Non-pigmented ciliary epithelial cell (primary cell): Measurements from ENCODE around the gene SETD2.
"Not testable (repeated sequence)": the region's sequence is repeated elsewhere in the genome, so short reads cannot be mapped to it uniquely, and the experiment has no call there.

Experiments used
- DNase-seq: peaks from one replicate; pipeline ENCODE4 v3.0.0-alpha.2; 2010; ENCODE audit warnings: low read depth

Gene SETD2, protein sequence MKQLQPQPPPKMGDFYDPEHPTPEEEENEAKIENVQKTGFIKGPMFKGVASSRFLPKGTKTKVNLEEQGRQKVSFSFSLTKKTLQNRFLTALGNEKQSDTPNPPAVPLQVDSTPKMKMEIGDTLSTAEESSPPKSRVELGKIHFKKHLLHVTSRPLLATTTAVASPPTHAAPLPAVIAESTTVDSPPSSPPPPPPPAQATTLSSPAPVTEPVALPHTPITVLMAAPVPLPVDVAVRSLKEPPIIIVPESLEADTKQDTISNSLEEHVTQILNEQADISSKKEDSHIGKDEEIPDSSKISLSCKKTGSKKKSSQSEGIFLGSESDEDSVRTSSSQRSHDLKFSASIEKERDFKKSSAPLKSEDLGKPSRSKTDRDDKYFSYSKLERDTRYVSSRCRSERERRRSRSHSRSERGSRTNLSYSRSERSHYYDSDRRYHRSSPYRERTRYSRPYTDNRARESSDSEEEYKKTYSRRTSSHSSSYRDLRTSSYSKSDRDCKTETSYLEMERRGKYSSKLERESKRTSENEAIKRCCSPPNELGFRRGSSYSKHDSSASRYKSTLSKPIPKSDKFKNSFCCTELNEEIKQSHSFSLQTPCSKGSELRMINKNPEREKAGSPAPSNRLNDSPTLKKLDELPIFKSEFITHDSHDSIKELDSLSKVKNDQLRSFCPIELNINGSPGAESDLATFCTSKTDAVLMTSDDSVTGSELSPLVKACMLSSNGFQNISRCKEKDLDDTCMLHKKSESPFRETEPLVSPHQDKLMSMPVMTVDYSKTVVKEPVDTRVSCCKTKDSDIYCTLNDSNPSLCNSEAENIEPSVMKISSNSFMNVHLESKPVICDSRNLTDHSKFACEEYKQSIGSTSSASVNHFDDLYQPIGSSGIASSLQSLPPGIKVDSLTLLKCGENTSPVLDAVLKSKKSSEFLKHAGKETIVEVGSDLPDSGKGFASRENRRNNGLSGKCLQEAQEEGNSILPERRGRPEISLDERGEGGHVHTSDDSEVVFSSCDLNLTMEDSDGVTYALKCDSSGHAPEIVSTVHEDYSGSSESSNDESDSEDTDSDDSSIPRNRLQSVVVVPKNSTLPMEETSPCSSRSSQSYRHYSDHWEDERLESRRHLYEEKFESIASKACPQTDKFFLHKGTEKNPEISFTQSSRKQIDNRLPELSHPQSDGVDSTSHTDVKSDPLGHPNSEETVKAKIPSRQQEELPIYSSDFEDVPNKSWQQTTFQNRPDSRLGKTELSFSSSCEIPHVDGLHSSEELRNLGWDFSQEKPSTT (N-terminal part only)

GRCh38 chr3:47164007-47164881 is at the start of gene SETD2:
TSS of gene SETD2 (minus strand) at chr3:47164113. CDS start at chr3:47163924, 189 bp downstream.
- DNase-seq = peak; percentile 41

GRCh38 chr3:47210863-47211405 is 47.0 kb upstream of the SETD2 start:
- no peak for DNase-seq

DNA sequence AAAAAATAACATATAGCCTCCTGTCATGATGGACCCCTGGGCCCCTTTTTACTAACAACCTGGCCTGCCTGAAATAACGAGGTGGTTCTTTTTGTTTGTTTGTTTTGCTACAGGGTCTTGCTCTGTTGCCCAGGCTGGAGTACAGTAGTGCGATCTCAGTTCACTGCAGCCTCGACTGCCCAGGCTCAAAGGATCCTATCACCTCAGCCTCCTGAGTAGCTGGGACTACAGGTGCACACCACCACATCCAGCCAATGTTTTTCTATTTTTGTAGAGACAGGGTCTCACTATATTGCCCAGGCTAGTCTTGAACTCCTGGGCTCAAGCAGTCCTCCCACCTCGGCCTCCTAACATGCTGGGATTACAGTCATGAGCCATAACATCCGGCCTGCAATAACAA is 42.1 kb upstream of the SETD2 start:
- DNase-seq = not testable (repeated sequence)

DNA sequence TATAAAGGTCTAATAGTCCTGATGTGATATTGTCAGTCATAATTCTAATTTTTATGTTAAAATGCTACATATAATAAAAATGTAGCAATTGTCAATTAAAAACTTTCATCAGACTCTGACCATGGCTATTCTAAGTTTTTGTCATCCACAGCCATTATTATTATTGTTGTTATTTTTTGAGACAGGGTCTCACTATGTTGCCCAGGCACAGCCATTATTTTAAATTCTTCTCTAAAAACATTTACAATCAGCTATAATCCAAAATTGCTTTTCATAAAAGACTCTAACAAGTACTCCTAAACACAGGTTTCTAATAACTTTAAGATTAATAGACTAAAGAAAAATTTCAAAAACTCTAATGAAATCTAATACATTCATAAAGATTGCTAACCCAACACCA is 41.0 kb upstream of the SETD2 start:
- DNase-seq = no peak

GRCh38 chr3:47202542-47202941 is 38.6 kb upstream of the SETD2 start:
- DNase-seq = no peak

DNA sequence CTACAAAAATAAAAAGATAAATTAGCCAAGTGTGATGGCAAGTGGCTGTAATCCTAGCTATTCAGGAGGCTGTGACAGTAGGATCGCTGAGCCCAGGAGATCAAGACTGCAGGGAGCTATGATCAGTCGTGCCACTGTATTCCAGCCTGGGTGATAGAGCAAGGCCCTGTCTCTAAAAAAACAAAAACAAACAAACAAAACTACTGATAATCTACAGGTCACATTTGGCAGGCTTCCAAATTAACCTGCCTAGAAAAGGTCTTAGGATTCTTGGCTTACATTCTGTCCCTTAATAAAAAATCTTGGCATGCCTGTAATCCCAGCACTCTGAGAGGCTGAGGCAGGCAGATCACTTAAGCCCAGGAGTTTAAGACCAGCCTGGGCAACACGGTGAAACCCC is 33.4 kb upstream of the SETD2 start:
- DNase-seq = no peak

GRCh38 chr3:47194994-47195393 is 31.1 kb upstream of the SETD2 start:
- no peak for DNase-seq

DNA sequence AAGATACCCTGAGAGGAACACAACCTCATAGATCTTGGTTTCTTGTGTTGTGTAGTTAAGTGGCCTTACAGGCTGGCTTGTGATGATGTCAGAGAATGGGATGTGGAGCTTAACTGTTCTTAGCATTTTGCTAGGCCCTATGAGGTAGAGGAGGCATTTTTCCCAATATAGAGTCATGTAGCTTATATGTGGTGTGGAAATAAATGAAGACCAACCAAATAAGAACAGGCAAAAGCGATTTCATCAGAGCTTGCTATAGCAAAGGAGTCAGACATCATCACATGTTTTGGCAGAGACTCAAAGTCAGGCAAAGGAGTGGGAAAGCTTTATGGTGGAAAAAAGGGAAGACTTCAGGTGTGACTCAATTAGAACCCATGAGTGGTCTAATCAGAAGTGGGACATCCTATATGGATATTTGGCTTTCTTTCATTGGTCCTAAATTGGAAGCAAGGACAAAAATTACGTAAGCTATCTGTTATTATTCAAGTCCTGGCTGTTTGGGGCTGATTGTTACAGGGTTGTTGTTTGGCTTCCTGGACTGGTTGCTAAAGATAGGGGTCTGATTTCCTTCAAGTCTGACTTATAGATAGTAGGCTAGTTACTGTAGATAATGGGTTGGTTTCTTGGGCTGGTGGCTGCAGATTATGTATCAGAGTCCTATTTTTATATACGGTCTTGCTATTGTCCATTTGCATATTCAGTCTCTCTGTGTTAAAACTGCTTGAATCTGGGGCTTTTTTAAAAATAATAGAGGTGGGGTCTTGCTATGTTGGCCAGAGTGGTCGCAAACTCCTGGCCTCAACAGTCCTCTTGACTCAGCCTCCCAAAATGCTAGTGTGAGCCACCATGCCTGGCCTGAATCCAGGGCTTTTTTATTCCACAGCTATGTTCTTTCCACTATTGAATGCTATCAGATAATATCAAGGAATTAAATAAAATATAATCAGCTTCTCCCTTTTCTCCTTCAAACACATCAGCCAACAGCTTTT is 30.3 kb upstream of the SETD2 start:
- no peak for DNase-seq

DNA sequence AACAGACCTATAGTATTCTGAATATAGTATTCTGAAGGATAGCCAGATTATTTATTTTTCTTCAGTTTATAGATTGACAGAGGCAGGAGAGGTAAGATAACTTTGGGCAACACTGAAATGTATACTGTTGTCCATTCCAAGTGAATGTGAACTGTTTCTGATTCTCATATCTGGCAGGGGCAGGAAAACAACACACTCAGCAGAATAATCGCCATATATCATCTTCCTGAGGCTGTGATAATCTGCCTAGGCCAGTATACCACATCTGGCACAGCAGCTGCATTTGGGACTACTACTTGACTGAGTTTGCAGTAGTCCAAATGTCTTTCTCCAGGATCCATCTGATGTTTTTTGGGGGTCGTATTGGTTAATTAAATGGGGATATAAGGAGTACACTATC is 22.4 kb upstream of the SETD2 start:
- no peak for DNase-seq

GRCh38 chr3:47181685-47182084 is 17.8 kb upstream of the SETD2 start:
- DNase-seq = not testable (repeated sequence)

GRCh38 chr3:47180011-47180410 is 16.1 kb upstream of the SETD2 start:
- DNase-seq = not testable (repeated sequence)

DNA sequence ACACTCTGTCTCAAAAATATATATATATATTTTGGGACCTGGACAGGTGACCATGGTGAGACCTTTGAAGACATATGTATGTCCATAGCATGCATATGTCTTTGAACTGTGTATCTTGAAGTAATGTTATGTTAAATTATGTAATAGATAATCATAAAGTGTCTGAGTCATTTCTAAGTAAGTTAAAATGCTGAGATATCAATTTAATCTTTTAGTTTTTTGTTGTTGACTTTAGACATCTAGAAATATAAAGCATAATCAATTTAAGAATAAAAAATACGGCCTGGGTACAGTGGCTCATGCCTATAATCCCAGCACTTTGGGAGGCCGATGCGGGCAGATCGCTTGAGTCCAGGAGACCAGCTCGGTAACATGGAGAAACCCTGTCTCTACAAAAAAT is 12.7 kb upstream of the SETD2 start:
- no peak for DNase-seq

- DNase-seq = no peak
These were observed 525 bp downstream of the SETD2 start for GRCh38 chr3:47163169-47164006.

DNA sequence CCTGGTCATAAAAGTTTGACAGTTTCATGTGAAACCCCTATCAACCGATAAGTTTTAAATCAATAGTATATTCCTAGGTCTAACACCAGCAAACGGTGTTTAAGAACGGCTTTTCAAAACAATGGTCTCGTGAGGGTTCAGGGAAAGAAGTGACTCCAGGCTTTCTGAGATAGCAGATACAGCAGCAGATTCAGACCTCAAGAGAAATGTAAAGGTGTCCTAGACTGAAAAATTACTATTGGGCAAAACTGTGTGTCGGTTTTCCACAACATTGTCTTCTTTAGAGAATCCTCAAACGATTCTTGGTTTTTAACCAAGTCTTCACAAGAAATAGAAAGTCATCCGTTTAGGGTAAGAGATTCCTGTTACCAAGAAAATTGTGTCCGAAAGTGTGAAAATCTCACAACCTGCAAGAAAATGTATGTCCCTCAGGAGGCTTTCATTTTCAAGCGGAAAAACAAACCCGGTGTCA is 1.2 kb downstream of the SETD2 start:
- DNase-seq = no peak

- DNase-seq = no peak
These were observed 1.8 kb downstream of the SETD2 start for GRCh38 chr3:47161983-47162696.

DNA sequence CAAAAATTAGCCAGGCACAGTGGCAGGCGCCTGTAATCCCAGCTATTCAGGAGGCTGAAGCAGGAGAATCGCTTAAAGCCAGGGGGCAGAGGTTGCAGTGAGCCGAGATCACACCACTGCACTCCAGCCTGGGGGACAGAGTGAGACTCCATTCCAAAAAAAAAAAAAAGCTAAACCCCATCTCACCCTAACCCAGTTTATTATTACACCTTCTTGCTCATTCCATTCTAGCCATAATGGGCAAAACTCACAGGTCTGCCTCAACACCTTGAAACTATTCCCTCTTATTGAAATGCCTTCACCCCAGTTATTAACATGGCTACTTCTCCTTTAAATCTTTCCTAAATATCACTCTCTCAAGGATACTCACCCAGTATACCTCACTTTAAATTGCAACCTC is 4.1 kb downstream of the SETD2 start:
- DNase-seq = no peak

GRCh38 chr3:47158208-47158607 is 5.7 kb downstream of the SETD2 start:
- DNase-seq = no peak

DNA sequence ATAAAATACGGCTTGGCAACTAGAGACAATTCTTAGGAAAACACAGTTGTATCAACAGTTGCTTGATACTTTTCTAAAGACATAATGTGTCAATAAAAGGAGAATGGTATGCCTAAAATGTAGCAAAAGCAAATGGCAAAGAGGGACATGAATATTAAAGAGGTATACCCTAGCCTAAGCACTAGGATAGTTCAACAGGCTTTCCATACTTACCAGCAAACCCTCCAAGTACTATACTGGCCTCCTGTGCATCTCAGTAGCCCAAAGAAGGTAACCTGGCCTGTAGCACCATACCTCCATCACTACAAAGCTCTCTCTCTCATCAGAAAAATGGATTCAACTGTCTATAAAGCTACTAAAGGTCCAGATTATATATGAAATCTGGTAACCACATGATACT is 7.5 kb downstream of the SETD2 start:
- DNase-seq = no peak
